ENCODE measurements around the gene SMIM41. TPM values are rescaled to one million over a fixed set of nuclear protein-coding genes. Genes with fewer than 3 reads are reported as not detected.

The SMIM41 gene
- total RNA-seq, 1 donor from 2014 or later: not detected

GRCh38 chr12:52089491-52089890 is 10.0 kb downstream of the SMIM41 start:
- TF ChIP-seq CTCF (IDR thresholded peaks at IDR 0.05): no peak
- H3K27ac Mint-ChIP-seq (ENCODE audit: unreplicated experiment): no peak overlapping the region
- no peaks in the 10 kb centered on the region for H3K4me1 Mint-ChIP-seq (ENCODE audit: unreplicated experiment)
- no peaks in the 10 kb centered on the region for H3K9me3 Mint-ChIP-seq (ENCODE audit: unreplicated experiment)
- H3K36me3 Mint-ChIP-seq (ENCODE audit: unreplicated experiment): no peaks in the 10 kb centered on the region
- H3K27me3 Mint-ChIP-seq (ENCODE audit: unreplicated experiment): peaks cover 46% of the 10 kb centered on the region
- no peak for DNase-seq (ENCODE audit: extremely low spot score, unreplicated experiment)
- no peak overlapping the region for H3K4me3 Mint-ChIP-seq (ENCODE audit: unreplicated experiment)

GRCh38 chr12:52090291-52090690 is 10.8 kb downstream of the SMIM41 start:
- TF ChIP-seq CTCF (IDR thresholded peaks at IDR 0.05): no peak
- no peaks in the 10 kb centered on the region for H3K9me3 Mint-ChIP-seq (ENCODE audit: unreplicated experiment)
- H3K4me3 Mint-ChIP-seq (ENCODE audit: unreplicated experiment): no peak overlapping the region
- no peak overlapping the region for H3K27ac Mint-ChIP-seq (ENCODE audit: unreplicated experiment)
- peaks cover 47% of the 10 kb centered on the region for H3K27me3 Mint-ChIP-seq (ENCODE audit: unreplicated experiment)
- H3K36me3 Mint-ChIP-seq (ENCODE audit: unreplicated experiment): no peaks in the 10 kb centered on the region
- no peaks in the 10 kb centered on the region for H3K4me1 Mint-ChIP-seq (ENCODE audit: unreplicated experiment)
- no peak for DNase-seq (ENCODE audit: extremely low spot score, unreplicated experiment)

- H3K9me3 Mint-ChIP-seq (ENCODE audit: unreplicated experiment): no peaks in the 10 kb centered on the region
- no peak for DNase-seq (ENCODE audit: extremely low spot score, unreplicated experiment)
Observed at GRCh38 chr12:52091061-52091460, 11.6 kb downstream of the SMIM41 start.

GRCh38 chr12:52091869-52092268 is 12.4 kb downstream of the SMIM41 start:
- DNase-seq (ENCODE audit: extremely low spot score, unreplicated experiment): no peak
- no peaks in the 10 kb centered on the region for H3K4me1 Mint-ChIP-seq (ENCODE audit: unreplicated experiment)
- peaks cover 44% of the 10 kb centered on the region for H3K27me3 Mint-ChIP-seq (ENCODE audit: unreplicated experiment)
- no peaks in the 10 kb centered on the region for H3K9me3 Mint-ChIP-seq (ENCODE audit: unreplicated experiment)
- no peak overlapping the region for H3K27ac Mint-ChIP-seq (ENCODE audit: unreplicated experiment)
- no peak overlapping the region for H3K4me3 Mint-ChIP-seq (ENCODE audit: unreplicated experiment)
- TF ChIP-seq CTCF (IDR thresholded peaks at IDR 0.05): no peak
- H3K36me3 Mint-ChIP-seq (ENCODE audit: unreplicated experiment): no peaks in the 10 kb centered on the region

More at GRCh38 chr12:52091061-52091460, 11.6 kb downstream of the SMIM41 start:
- H3K36me3 Mint-ChIP-seq (ENCODE audit: unreplicated experiment): no peaks in the 10 kb centered on the region
- H3K27ac Mint-ChIP-seq (ENCODE audit: unreplicated experiment): no peak overlapping the region
- no peak for TF ChIP-seq CTCF (IDR thresholded peaks at IDR 0.05)
- no peak overlapping the region for H3K4me3 Mint-ChIP-seq (ENCODE audit: unreplicated experiment)
- H3K27me3 Mint-ChIP-seq (ENCODE audit: unreplicated experiment): peaks cover 44% of the 10 kb centered on the region
- no peaks in the 10 kb centered on the region for H3K4me1 Mint-ChIP-seq (ENCODE audit: unreplicated experiment)

- Mint-ChIP-seq H3K9me3 (ENCODE audit: unreplicated experiment) (no peaks in the 10 kb centered on the region), H3K27me3 (ENCODE audit: unreplicated experiment) (peaks cover 53% of the 10 kb centered on the region), H3K4me3 (ENCODE audit: unreplicated experiment) (no peak overlapping the region), H3K36me3 (ENCODE audit: unreplicated experiment) (no peaks in the 10 kb centered on the region), H3K27ac (ENCODE audit: unreplicated experiment) (no peak overlapping the region), H3K4me1 (ENCODE audit: unreplicated experiment) (no peaks in the 10 kb centered on the region)
- TF ChIP-seq CTCF (IDR thresholded peaks at IDR 0.05): no peak
- DNase-seq (ENCODE audit: extremely low spot score, unreplicated experiment): no peak
Observed at GRCh38 chr12:52093346-52093745, 13.8 kb downstream of the SMIM41 start.

Data from osteocyte (in vitro differentiated cells).